Measurements from ENCODE around the gene MAGED2.

DNA sequence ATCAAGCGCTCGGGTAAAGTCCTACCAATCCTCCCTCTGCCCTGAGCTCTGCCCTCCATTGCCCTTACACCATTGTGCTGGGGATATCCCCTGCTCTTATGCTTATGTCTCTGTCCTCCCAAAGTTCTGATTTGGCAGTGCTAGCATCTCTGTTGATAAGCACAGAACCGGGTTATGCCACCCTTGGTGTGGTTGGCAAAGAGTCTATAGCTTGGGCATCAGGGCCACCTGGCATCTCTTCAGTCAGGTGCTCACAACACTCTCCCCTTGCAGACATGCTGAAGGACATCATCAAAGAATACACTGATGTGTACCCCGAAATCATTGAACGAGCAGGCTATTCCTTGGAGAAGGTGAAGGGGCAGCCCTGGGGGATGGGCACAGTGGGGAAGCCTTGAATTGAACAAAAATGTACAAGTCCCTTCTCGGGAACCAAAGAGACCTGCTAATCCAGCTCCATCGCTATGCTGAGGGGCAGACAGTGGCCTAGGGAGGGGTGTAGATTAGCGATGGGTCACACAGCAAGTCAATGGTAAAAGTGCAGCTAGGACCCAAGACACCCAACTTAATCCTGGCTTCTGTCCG, 3.8 kb downstream of the MAGED2 start:
- TF ChIP-seq, protein P1, sequence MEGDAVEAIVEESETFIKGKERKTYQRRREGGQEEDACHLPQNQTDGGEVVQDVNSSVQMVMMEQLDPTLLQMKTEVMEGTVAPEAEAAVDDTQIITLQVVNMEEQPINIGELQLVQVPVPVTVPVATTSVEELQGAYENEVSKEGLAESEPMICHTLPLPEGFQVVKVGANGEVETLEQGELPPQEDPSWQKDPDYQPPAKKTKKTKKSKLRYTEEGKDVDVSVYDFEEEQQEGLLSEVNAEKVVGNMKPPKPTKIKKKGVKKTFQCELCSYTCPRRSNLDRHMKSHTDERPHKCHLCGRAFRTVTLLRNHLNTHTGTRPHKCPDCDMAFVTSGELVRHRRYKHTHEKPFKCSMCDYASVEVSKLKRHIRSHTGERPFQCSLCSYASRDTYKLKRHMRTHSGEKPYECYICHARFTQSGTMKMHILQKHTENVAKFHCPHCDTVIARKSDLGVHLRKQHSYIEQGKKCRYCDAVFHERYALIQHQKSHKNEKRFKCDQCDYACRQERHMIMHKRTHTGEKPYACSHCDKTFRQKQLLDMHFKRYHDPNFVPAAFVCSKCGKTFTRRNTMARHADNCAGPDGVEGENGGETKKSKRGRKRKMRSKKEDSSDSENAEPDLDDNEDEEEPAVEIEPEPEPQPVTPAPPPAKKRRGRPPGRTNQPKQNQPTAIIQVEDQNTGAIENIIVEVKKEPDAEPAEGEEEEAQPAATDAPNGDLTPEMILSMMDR (IDR thresholded peaks at IDR 0.05; ENCODE audit: low read depth, low read length, poor library complexity, severe bottlenecking) = no peak
- TF ChIP-seq EZH2phosphoT487 (IDR thresholded peaks at IDR 0.05; ENCODE audit: borderline replicate concordance, low read length) = no peak

Data from DOHH2 (cell line).